Choroid plexus epithelial cell (primary cell): ENCODE measurements around the gene ATRNL1.
"Not testable (repeated sequence)": the region's sequence is repeated elsewhere in the genome, so short reads cannot be mapped to it uniquely, and the experiment has no call there.

Source experiments
- DNase-seq: peaks from one replicate; pipeline ENCODE4 v3.0.0-alpha.2; 2010; ENCODE audit warnings: low read depth
- H3K4me3 ChIP-seq: 2 replicates; pipeline ENCODE4 v1.5.1; 2011; ENCODE audit warnings: low read depth, mild to moderate bottlenecking, control low read depth, low read length, moderate library complexity
- CTCF ChIP-seq: conservative IDR thresholded peaks from 2 replicates; pipeline ENCODE4 v1.5.1; 2011; ENCODE audit warnings: low read depth, mild to moderate bottlenecking, control low read depth, inconsistent platforms, low read length, moderate library complexity

Gene ATRNL1

DNA sequence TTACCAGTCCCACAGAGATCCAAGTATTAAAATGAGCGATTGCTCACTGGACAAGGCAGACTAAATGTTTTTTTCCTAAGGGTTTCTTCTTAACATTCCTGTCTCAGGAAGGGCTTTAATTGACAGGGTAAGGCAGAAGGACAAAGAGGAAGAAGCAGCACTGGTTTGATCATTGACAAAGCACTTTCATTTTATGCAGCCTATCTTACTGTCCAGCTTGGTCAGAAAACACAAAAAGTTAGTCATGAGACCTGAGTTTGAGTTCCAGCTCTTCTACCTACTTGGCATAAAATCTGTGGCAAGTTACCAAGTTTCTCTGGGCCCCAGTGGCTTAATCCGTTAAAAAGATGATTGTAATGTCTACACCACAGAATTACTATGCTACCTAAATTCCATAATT is 721.4 kb downstream of the ATRNL1 start:
- TF ChIP-seq CTCF: no peak
- DNase-seq: no peak

GRCh38 chr10:115818012-115818411 is 724.8 kb downstream of the ATRNL1 start:
- no peak overlapping the region for H3K4me3 ChIP-seq
- peak; percentile 24 for DNase-seq

More for the DNA sequence above, 721.4 kb downstream of the ATRNL1 start:
- no peak overlapping the region for H3K4me3 ChIP-seq

GRCh38 chr10:115826396-115826795 is 733.2 kb downstream of the ATRNL1 start:
- DNase-seq: no peak
- H3K4me3 ChIP-seq: no peak overlapping the region
- no peak for TF ChIP-seq CTCF

More at GRCh38 chr10:115818012-115818411, 724.8 kb downstream of the ATRNL1 start:
- no peak for TF ChIP-seq CTCF

DNA sequence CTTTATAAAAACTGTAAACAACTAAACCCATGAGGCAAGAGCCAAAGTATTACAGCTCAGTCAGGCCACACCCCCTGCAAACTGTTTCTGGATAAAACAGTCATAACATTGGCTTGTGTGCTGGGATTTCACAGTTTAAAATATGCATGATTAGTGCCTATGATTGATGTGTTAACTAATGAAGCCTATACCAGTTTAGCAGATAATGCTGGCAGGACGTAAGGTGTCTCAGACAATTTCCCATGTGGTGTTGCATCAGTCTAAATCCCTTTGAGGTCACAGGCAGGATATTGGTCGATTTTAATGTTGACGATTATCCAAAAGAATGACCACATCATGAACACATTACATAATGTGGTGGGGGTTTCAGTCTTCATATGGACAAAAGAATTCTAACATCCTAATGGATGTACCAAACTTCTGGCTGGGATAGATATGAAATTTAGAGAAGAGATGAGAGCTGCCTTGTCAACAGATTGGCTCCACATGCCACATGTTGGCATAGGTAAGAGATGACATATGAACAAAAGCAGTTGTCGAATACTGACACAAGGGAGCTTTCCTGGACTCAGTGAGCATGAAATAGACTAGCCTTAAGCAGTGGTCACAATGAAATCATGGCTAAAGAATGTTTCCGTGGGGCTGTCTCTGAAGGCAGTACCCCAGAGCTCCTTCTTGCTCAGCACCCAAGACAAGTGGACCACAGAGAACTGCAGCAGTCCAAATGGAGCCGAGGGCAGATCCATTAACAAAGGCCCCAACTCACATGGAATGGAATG is 734.3 kb downstream of the ATRNL1 start:
- TF ChIP-seq CTCF: no peak
- no peak for DNase-seq

GRCh38 chr10:115828182-115828581 is 735.0 kb downstream of the ATRNL1 start:
- H3K4me3 ChIP-seq, DNase-seq: not testable (repeated sequence)

More for the DNA sequence above, 734.3 kb downstream of the ATRNL1 start:
- H3K4me3 ChIP-seq: no peak overlapping the region

- DNase-seq: peak; percentile 72
- peak; percentile 55 for TF ChIP-seq CTCF
- H3K4me3 ChIP-seq: no peak overlapping the region
These were observed 736.5 kb downstream of the ATRNL1 start for GRCh38 chr10:115829521-115830205.

- TF ChIP-seq CTCF: no peak
- peak; percentile 32 for DNase-seq
- no peak overlapping the region for H3K4me3 ChIP-seq
These were observed 737.3 kb downstream of the ATRNL1 start for GRCh38 chr10:115830265-115830970.
